Endothelial cell (in vitro differentiated cells): Measurements from ENCODE around the gene GALNT3. TPM values are rescaled to one million over a fixed set of nuclear protein-coding genes. Genes with fewer than 3 reads are reported as not detected.

Experiments used
- DNase-seq: peaks from one replicate; pipeline ENCODE4 v3.0.0; 2021; ENCODE audit warnings: low spot score
- H3K27ac Mint-ChIP-seq: one replicate; pipeline ENCODE4 v1.8.0; 2021; ENCODE audit warnings: mixed read lengths, inconsistent platforms; ENCODE audit not compliant: unreplicated experiment
- H3K27me3 Mint-ChIP-seq: one replicate; pipeline ENCODE4 v1.8.0; 2021; ENCODE audit warnings: mild to moderate bottlenecking, moderate library complexity, mixed read lengths, inconsistent platforms; ENCODE audit not compliant: unreplicated experiment
- H3K36me3 Mint-ChIP-seq: one replicate; pipeline ENCODE4 v1.8.0; 2021; ENCODE audit warnings: mild to moderate bottlenecking, low read depth, mixed read lengths, inconsistent platforms; ENCODE audit not compliant: unreplicated experiment
- H3K4me1 Mint-ChIP-seq: one replicate; pipeline ENCODE4 v1.8.0; 2021; ENCODE audit warnings: mild to moderate bottlenecking, mixed read lengths, inconsistent platforms; ENCODE audit not compliant: unreplicated experiment
- H3K4me3 Mint-ChIP-seq: one replicate; pipeline ENCODE4 v1.8.0; 2021; ENCODE audit warnings: mild to moderate bottlenecking, mixed read lengths, inconsistent platforms; ENCODE audit not compliant: unreplicated experiment
- H3K9me3 Mint-ChIP-seq: one replicate; pipeline ENCODE4 v1.8.0; 2021; ENCODE audit warnings: mixed read lengths, inconsistent platforms; ENCODE audit not compliant: unreplicated experiment
- total RNA-seq: library from RNA; stranded (reverse); fragmentation: NEBNext Ultra II Directional; extraction: Animal tissue kit (Norgen Biotek cat#: 25700); gene quantifications from one replicate; pipeline ENCODE4 v1.2.1, GENCODE V29; 2021; ENCODE audit not compliant: unreplicated experiment
- TF ChIP-seq, protein P1 (sequence below): fragments of 200-600 bp; sonication (generic); IDR thresholded peaks from one replicate; pipeline ENCODE4 v1.5.0; 2021; ENCODE audit warnings: antibody characterized with exemption; ENCODE audit not compliant: unreplicated experiment

The GALNT3 gene
- total RNA-seq, 1 donor from 2014 or later = 3.6 TPM

DNA sequence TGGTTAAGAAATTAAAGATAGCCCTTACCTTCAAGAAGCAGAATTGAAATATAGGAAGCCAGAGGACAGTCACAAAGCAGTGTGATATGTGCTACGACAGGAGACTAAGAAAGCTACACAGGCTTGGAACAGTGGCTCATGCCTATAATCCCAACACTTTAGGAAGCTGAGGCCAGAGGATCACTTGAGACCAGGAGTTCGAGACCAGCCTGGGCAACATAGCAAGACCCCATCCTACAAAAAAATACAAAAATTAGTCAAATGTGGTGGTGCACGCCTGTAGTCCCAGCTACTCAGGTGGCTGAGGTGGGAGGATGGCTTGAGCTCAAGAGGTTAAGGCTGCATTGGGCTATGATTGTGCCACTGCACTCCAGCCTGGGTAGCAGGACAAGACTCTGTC, 21.9 kb downstream of the GALNT3 start:
- H3K4me3 Mint-ChIP-seq = no peak overlapping the region
- TF ChIP-seq, protein P1, sequence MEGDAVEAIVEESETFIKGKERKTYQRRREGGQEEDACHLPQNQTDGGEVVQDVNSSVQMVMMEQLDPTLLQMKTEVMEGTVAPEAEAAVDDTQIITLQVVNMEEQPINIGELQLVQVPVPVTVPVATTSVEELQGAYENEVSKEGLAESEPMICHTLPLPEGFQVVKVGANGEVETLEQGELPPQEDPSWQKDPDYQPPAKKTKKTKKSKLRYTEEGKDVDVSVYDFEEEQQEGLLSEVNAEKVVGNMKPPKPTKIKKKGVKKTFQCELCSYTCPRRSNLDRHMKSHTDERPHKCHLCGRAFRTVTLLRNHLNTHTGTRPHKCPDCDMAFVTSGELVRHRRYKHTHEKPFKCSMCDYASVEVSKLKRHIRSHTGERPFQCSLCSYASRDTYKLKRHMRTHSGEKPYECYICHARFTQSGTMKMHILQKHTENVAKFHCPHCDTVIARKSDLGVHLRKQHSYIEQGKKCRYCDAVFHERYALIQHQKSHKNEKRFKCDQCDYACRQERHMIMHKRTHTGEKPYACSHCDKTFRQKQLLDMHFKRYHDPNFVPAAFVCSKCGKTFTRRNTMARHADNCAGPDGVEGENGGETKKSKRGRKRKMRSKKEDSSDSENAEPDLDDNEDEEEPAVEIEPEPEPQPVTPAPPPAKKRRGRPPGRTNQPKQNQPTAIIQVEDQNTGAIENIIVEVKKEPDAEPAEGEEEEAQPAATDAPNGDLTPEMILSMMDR = no peak
- H3K4me1 Mint-ChIP-seq = no peaks in the 10 kb centered on the region
- H3K27me3 Mint-ChIP-seq = no peaks in the 10 kb centered on the region
- H3K27ac Mint-ChIP-seq = no peak overlapping the region
- no peak for DNase-seq
- H3K36me3 Mint-ChIP-seq = no peaks in the 10 kb centered on the region
- no peaks in the 10 kb centered on the region for H3K9me3 Mint-ChIP-seq

DNA sequence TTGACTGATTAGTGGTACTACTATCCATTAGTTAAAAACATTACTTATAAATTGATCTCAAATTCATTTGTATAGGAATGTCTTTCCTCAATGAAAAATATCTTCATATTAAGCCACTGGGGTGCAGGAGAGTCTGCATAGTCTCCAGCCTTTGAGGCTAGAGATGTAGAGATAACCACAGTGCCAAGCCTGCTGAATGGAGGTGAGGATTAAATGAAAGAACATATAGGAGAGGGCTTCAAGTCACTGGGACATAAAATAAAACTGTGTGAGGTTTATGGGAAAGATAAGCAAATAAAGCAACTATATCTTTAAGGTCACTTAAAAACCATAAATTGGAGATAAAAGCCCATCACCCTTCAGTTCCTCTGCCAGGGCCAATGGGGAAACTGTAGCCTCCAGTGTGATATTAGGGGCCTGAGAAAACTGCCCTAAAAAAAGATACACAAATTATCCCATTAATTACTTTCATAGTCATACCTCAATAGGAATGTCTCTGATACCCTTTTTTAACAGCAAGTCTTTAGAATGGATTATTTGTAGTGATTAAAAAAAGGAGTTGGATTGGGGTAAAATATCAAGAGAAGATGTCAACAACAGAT, 27.6 kb downstream of the GALNT3 start:
- TF ChIP-seq, protein P1 = no peak
- Mint-ChIP-seq H3K27ac (no peak overlapping the region), H3K4me1 (peaks cover 6% of the 10 kb centered on the region), H3K27me3 (no peaks in the 10 kb centered on the region), H3K9me3 (no peaks in the 10 kb centered on the region), H3K36me3 (no peaks in the 10 kb centered on the region), H3K4me3 (no peak overlapping the region)
- DNase-seq = no peak

DNA sequence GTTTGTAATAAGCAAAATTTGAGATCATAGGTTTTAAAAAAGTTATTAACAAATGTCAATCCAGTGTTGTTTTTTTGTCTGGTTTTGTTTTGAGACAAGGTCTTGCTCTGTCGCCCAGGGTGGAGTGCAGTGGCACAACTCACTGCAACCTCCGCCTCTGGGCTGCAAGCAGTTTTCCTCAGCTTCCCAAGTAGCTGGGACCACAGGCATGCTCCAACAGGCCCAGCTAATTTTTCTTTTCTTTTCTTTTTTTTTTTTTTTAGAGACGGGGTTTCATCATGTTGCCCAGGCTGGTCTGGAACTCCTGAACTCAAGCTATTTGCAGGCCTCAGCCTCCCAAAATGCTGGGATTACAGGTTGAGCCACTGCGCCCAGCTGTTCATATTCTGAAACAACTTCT, 31.3 kb downstream of the GALNT3 start:
- Mint-ChIP-seq H3K27me3 (no peaks in the 10 kb centered on the region), H3K36me3 (no peaks in the 10 kb centered on the region), H3K4me1 (peaks cover 6% of the 10 kb centered on the region), H3K9me3 (no peaks in the 10 kb centered on the region), H3K4me3 (no peak overlapping the region), H3K27ac (no peak overlapping the region)
- TF ChIP-seq, protein P1 = no peak
- DNase-seq = no peak

GRCh38 chr2:165757906-165758675, 36.0 kb downstream of the GALNT3 start:
- Mint-ChIP-seq H3K36me3 (no peaks in the 10 kb centered on the region), H3K9me3 (no peaks in the 10 kb centered on the region), H3K4me1 (no peaks in the 10 kb centered on the region), H3K27ac (no peak overlapping the region), H3K4me3 (no peak overlapping the region), H3K27me3 (no peaks in the 10 kb centered on the region)
- TF ChIP-seq, protein P1 = no peak
- no peak for DNase-seq

GRCh38 chr2:165746501-165746900, 47.5 kb downstream of the GALNT3 start:
- no peak for DNase-seq
- H3K36me3 Mint-ChIP-seq = no peaks in the 10 kb centered on the region
- no peaks in the 10 kb centered on the region for H3K9me3 Mint-ChIP-seq
- no peak overlapping the region for H3K4me3 Mint-ChIP-seq
- no peak overlapping the region for H3K27ac Mint-ChIP-seq
- TF ChIP-seq, protein P1 = no peak
- peaks cover 7% of the 10 kb centered on the region for H3K4me1 Mint-ChIP-seq
- H3K27me3 Mint-ChIP-seq = no peaks in the 10 kb centered on the region
